Stimulated activated CD4-positive, alpha-beta T cell treated with anti-CD3 and anti-CD28 coated beads, TNF-alpha, amount 100 ng/mL, for 1 hour (primary cell): ENCODE results near the gene ZNF536.

Experiments
- DNase-seq, 3 donors: peaks; one replicate each; pipeline ENCODE4 v3.0.0-alpha.2; 2020; ENCODE audit warnings: low read depth in 3 of 3, low spot score in 1 of 3

The ZNF536 gene

DNA sequence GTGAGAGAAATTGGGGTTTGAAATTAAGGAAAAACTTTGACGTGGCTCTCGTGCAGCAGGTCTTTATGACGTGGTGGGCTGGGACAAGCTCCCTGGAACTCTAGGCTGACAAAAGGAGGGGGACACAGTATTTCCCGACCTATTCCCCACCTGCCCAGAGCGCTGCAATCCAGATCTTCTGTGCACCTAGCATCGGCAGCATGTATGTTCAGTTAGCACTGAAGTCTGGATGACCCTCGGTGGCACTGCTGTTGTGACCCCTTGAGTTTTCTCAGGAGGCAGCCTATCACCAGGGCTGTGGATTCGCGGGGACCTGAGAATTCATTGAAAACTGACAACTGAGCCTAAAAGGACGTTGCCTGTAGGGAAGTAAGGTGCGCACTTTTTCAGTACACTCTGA, 9.1 kb upstream of the ZNF536 start:
- DNase-seq, result no peak

DNA sequence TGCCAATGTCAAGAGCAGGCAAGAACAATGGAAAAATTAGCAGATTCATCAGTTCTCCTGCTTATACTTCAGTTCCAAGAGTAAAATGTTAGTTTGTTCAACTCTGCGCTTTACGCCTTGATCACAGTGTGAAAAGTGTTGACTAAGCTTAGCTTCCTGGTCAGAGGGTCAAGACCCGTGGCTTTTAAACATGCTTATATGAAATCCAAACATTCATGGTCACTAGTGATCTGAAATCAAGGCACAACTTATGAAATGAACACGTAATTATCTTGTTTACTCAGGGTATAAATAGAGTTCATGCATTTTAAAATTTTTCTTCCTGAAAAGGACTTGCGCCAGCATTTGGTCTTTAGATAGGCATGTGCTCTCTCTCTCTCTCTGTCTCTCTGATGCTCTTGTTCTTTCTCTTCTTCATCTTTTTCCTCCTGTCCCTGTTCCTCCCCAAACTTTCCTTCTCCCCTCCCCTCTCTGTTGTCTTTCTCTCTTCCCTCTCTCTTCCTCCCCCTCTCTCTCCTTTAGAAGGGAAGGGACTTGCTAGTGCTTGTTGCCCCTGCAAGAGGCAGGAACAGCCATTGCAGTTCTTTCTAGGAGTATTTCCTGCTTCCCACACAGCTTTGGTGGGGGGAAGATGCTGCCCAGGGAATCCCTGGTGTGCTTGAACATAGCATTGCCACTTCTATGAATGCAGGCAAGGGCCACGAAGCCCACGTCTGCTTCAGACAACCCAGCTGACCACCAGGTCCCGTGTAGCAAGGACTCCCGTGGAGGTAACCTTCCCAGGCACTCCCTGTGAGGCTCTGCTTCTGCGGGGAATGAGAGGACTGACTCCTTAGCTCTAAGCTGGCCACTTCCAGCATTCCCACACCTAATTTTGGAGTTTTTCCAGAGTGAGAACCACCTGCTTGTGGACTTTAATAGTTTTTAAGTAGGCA, 7.1 kb upstream of the ZNF536 start:
- no peak for DNase-seq

DNA sequence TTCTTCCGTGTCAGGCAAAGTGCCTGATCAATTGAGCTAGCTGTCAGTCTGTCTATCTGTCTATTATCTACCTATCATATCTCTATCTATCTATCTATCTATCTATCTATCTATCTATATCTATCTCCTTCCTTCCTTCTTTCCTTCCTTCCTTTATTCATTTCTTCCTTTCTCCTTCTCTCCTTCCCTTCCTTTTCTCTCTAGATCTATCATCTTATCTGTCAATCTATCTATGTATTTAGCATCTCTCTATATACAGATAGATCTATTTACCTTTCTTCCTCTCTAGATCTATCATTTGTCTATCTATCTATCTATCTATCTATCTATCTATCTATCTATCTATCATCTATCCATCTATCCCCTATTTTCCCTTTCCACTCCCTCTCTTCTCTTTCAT, 5.9 kb upstream of the ZNF536 start:
- DNase-seq, result no peak

DNA sequence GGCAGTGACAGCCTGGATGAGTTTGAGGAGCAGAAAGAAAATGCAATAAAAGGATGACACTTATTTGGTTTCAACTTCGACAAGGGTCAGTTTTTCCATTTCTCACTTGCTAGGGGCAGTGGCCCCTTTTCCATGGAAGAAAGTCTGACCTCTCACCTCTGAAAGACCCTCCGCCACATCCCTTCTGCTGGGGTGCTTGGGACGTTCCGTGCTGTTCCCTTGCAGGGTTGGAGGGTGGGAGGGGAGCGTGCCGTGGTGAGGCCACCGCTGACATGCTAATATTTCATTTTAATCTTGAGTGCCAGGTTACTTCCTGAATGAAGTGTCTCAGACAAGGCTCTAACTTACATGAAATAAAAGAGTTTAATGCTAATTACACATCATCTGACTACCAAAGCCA, 5.2 kb upstream of the ZNF536 start:
- no peak for DNase-seq

DNA sequence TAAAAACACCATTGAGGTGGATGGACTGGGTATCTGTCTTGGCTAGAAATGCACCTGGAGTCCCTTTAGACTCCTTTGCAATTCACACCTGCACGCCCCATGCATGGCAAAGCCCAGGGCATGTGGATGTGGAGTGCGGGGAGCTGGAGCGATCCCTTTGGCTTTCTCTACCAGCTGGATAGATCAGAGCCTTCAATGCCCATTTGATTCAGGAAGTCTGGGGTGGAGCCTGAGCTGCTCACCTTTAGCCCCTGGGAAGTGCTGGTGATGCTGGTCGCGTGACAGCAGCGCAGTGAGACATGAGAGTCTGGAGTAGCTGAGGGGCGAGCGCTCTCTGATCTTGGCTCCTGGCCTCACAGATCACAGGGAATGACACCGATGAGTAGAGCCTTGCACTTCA, 4.8 kb upstream of the ZNF536 start:
- no peak for DNase-seq

DNA sequence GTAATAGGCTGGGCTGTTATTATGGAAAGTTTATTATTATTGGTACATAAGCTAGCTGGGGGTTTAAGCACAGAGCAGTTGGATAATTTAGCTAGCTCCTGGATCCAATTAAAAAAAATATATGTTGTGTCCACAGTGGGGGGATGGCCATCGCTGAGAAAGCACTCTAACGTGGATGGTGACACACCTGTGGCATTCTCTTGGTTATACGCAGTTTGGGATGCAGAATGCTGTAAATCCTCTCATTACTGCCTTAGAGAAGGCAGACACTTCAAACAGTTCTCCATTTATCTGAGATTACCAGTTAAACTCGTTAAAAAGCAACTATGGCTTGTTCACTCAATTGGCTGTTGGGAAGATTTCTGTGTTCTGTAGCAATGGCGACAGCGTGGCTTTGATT, 2.4 kb upstream of the ZNF536 start:
- no peak for DNase-seq

DNA sequence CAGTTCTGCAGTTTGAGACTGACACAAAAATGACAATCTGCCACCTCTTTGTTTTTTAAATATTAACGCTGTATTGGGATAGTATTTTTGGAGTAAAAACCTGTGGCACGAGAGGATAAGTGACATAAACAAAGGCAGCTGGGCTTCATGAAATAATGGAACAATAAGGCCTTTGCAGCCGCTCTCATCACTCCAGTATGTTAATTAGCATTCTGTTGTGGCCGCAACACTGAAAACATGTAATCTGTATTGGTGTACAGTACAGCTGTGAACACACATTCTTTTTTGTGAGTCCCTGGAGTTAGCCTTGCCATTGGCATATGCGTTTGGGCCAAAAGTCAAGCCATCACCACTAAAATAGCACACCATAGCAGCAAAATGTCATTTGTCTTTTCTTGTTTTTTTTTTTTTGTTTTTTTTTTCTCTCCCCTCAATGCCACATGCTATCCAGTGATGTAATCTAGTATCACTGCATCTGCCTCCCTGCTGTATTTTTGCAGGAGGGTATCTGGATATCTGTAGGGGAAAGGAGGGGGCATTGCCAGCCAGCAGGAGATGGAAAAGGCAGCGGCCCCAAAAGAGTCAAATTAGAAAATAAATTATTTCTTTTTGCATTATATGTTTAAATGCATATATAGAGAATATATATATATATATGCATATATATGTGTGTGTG, 885 bp upstream of the ZNF536 start:
- DNase-seq, result no peak

DNA sequence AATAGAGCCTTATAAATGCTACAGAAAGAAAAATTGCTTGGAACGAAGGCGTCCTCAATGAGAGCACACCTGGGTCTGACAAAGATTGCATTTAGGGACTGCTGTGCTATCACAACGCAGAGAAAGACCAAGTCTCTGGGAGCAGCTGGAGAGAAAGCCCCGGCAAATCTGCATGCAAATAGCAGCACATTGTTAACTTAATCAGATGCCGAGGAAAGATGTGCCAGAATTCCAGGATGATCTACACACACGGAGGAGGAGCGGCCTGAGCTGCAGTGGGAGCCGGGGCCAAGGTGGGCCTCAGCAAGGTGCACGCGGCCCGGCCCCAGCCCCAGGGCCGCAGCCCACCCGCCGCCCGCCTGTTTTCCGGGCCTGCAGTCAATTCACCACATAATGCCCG, 1.4 kb downstream of the ZNF536 start:
- no peak for DNase-seq

DNA sequence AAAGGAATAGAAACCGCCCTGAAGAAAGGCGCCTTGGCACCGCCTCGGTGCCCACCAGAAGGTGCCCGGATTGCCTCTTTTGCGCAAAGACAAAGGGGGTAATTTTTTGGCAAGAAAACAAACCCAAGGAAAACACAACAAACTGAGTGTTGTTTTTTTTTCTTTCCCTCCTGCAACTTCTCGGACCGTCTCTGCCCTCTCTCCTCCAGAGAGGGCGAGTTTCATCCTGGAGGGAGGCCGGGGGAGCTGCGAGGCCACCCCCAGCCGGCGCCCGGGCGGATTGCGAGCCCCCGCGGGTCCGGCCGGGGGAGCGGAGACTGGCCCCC, 2.3 kb downstream of the ZNF536 start:
- no peak for DNase-seq

DNA sequence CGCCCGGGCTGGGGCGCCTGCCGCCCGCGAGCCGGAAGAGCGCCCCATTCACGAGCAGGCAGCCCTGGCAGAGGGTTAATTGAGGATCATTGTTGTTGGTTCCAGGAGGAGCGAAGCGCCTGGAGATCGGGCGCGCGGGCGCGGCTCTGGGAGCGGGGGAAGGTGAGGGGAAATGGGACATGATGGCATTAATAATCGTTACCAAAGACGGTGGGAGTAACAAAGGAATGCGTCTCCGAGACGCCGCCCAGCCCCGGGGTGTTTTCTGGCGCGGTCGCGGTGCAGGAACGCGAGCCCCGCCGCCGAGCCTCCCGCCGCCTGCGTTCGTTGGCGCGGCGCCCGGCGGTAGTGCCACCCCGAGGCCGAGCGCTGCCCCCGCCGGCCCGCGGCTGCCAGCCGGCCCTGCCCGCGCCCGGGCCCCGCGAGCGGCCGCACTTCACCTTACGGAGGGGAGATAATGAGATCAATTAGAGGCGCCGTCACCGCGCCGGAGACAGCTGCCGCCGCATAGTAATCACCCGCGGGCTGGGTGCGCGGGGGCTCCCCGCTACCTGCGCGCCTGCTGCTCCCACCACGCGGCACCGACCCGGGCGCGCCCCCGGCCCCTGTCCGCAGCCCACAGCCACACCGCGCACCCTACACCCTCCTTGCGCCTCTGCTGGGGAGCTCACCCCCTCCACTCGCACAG, 2.8 kb downstream of the ZNF536 start:
- no peak for DNase-seq

DNA sequence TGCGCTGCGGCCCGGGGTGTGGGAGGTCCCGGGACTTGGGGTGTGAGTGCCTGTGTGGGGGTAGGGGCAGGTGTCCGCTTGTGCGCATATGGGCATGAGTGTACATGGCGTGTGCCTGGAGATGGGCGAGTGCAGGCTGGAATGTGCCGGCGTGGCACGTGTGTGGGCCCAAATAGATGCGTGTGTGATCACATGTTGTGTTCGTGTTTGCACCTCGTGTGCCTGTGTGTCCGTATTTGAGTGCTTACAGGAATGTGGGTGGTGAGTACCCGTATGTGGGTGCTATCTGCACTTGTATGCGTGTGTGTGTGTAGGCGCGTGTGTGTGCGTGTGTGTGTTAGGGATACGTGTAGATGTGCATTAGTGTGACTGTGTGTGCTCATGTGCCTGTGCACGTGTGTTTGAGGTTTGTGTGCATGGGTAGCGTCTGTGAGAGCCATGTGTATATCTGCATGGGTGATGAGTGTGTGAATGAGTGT, 3.4 kb downstream of the ZNF536 start:
- no peak for DNase-seq

DNA sequence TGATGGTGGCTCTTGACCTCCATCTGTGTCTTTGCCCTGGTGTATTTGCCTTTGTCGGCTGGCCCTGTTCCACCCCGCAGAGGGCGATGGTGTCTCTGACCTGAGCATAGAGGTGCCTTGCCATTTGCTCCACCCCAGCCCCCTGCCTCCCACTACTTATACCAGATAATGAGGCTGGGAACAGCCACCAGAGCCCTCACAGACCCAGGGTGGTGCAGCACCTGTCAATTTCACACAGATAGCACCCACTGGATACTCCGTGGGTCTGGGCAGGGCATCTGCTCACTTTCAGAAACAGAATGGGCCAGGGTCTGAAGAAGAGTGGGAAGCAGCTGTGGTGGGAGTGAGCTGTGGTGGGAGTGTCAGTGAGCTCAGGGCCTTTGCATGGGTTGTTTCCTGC, 4.1 kb downstream of the ZNF536 start:
- DNase-seq, result no peak

DNA sequence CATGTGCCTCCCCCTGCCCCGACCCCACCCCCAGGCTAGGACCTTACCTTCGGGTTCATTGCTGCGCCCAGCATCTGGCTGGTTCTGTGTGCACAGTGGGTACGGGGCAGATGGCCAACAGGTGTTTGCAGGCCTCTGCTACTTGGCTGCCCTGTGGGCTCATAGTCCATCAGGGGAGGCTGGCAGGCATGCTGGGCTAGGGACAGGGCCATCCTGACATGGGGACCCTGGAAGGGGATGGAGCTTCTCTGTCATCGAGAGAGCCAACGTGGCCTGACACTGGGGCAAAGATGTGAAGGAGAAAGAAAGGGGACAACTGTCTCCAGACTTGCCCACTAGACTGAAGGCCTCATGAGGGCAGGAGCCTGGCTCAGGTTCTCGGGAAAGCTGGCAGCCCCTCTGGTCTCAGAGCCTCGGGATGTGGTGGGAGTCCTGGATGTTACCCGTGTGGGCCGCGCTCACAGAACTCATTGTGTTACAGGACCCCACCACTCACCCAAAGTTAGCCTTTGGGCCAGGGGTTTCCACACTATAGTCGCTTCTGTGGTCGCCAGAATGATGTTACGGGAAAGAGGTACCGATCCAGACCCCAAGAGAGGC, 4.7 kb downstream of the ZNF536 start:
- no peak for DNase-seq

DNA sequence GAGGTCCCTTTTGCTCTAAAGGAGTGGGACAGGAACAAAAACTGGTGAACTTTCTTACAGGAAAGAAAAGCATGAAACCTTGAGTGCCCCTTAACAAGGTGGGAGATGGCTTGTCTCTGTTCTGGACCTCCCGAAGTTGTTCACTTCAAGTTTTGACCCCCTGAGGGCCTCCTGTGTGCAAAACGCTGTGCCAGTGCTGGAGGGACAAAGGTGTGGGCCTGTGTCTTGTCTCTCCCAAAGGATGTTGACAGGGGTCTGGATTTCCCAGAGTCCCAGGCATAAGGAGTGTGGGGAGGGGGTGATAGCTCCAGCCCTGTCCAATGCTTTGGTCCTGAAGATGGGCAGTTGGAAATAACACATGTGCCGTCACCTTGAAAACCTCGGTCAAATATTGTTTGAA, 6.5 kb downstream of the ZNF536 start:
- no peak for DNase-seq

DNA sequence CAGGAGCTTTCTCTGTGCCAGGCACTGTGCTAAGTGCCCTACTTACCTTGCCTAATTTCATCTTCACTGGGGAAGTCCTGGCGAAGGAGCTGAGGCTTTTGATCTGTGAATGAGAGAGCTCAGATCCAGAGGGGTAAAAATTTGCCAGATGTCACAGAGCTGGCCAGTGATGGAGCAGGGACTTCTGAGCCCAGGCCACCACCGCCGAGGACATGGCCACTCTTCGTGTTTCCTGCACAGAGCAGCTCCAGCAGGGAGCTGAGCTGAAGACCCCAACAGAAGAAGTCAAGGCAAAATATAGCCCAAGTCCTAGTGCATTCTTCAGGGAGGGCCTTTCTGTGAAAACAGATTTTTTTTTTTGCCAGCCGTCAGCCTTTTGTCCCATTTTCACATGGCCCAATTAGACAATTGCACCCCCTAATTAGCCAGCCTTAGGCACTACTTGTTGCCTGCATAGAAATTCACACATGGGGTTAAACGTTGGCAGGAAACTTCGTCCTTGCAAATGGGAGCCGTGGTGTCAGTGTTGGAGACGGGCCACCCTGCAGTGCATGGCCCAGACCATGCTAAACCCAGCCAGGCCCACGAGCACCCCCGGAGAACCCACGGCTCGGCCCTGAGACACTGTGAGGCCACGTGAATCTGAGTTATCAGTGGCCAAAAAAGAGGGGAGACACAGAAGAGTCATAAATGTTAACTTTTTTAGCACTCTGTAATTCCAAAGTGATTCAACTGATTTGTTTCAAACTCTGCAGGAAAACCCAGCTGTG, 7.8 kb downstream of the ZNF536 start:
- no peak for DNase-seq

DNA sequence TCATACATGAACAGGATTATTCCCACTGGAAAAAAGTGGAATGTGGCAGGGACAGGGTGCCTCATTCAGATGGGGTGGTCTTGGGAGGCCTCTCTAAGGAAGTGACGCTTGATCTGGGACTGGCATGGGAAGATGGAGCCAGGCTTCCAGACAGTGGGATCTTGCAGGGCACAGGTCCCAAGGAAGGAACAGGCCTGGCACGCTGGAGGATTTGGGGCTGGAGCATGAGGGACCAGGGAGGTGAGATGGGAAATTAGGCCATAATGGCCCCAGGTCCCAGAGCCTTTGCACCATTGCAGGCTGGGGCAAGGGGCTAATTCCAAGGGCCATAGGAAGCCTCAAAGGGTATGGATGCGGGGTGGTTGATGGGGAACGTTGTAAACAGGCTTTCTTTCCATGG, 9.2 kb downstream of the ZNF536 start:
- DNase-seq, result no peak

DNA sequence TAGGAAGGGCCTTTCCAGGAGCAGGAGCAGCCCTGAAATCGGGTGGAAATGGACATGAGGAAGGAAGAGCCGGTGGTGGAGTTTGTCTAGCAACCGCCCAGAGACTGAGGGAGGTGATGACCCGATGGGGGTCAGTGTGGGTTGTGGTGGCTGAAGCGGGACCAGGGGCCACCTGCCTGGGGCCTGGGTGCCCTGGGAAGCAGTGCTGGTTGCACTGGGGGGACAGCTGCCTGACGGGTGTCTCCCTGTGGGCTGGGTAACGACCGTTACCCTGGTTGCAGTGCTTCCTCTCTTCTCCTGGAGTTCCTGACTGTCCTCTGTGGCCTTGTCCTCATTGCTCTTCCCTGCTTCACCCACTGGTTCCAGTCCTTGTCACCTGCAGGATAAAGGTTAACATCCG, 13.0 kb downstream of the ZNF536 start:
- no peak for DNase-seq

DNA sequence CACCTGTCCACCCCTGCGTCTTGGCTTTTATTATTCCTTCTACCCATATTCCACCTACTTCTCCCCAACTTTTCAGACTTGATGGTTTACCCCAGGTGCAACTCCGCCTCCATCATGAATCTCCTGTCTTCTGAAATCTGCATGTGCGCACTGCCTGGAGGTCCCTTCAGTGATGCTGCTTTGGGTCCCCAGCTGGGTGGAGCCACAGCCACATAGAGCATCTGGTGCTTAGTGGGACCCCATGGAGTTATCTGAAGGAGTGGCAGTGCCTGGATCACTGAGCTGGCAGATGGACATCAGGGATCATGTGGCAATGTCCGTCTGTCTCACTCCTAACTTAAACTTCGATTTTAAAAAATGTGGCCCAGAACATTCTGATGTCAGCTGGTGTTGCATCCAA, 13.5 kb downstream of the ZNF536 start:
- no peak for DNase-seq

DNA sequence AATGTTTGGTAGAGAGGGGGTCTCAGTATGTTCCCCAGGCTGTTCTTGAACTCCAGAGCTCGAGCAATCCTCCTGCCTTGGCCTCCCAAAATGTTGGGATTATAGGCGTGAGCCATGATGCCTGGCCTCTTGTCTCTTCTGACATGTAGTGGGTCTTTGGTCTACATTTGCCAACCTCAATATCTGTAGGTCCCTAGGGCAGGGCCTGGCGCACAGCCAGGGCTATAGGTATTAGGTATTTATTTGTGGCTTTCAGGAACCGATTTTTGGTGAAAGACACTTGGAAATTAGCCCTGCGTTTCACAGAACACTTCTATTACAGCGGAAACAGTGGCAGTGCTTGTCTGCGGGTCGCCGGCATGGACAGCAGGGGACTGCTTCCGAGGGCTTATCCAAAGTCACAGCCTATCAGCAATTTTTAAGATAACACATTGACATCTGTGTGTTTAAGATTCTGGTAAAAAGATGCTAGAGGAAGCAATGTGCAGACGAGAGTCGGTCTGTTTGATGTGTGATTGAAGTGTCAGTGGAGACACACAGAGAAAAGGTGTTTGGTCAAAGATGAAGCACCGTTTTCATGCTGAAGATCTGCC, 14.5 kb downstream of the ZNF536 start:
- DNase-seq, result no peak

DNA sequence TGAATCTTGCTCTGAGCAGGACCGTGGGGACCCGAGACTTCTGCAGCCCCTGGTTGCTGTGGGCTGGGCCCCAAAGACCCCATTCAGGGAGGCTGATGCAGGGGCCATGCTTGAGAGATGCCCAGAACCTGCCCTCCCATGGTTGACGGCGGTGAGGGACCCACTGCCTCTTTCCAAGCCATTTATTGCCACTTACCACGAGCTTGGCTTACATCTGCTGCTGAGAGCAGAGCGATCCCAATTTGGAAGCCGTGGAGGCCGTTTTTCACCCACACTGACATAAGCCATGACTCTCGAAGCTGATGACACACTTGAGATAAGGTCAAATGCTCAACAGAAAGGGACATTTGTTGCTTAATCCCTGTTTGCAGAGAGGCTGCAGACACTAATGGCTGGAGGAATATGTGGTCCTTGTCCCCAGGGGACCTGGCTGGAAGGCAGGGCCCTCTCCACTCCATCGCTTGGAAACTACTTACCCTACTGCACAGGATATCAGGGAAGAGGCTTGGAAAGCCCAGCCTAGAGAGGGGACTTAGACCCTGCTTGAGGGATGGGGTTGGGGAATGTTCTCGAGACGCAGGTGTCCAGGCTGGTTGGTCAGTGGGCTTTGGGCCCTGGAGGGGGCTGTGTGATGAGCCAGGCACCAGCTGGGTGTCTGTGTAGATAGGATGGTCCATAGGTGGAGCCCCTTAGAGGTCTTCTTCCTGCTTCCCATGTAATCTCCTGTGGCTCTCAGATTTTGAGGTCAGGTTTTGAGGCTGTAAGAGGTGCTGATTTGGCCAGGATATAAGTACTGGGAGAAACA, 15.3 kb downstream of the ZNF536 start:
- no peak for DNase-seq
